Measurements from ENCODE around the gene ZMAT5.

The ZMAT5 gene

GRCh38 chr22:29697853-29698598, 68.8 kb downstream of the ZMAT5 start:
- H3K4me1 Mint-ChIP-seq (ENCODE audit: low read depth) = peaks cover 9% of the 10 kb centered on the region
- peaks cover 2% of the 10 kb centered on the region for H3K36me3 Mint-ChIP-seq (ENCODE audit: low read depth)
- H3K4me3 Mint-ChIP-seq = no peak overlapping the region
- H3K27ac Mint-ChIP-seq = no peak overlapping the region
- H3K9me3 Mint-ChIP-seq = no peaks in the 10 kb centered on the region
- no peak for DNase-seq (ENCODE audit: low spot score)
- peaks cover 3% of the 10 kb centered on the region for H3K27me3 Mint-ChIP-seq (ENCODE audit: low read depth)

DNA sequence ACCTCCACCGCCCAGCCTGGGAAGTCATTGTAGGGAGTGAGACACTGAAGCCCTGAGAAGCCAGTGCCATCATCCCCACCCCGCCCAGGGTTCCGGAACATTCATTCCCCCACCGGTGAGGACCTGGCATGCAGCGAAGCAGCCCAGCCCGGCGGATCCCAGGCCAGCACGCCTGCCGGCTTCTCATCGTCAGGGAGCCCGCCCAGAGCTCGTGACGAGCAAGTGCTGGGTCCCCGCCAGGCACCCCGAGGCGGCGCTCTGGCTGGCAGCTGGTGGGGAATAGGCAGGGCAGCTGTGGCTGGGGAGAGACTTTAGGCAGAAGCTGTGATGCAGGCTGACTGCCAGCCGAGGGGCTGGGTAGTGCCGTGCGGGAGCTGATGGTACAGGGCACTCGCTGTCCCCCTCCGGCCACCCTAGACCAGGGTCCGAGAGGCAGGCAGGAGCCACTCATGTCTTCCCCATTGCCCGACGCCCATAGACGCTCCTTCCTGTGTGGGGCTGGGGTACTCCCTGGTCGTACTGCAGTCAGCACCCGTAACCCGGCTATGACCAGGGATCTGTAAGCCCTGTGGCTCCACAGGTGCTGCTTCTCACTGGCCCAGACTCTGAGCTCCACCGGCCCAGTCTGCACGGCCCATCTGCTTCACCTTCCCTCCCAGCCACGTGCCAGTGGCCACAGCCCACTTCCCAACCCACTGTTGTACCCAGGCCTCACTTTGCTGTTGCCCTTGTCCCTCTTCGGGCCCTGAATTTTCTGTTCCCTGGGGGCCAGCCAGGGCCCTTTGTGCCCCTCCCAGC, 71.5 kb downstream of the ZMAT5 start:
- H3K27ac Mint-ChIP-seq = no peak overlapping the region
- H3K9me3 Mint-ChIP-seq = no peaks in the 10 kb centered on the region
- no peaks in the 10 kb centered on the region for H3K4me1 Mint-ChIP-seq (ENCODE audit: low read depth)
- no peaks in the 10 kb centered on the region for H3K27me3 Mint-ChIP-seq (ENCODE audit: low read depth)
- no peak overlapping the region for H3K4me3 Mint-ChIP-seq
- DNase-seq (ENCODE audit: low spot score) = no peak
- peaks cover 2% of the 10 kb centered on the region for H3K36me3 Mint-ChIP-seq (ENCODE audit: low read depth)

GRCh38 chr22:29693671-29694070, 73.1 kb downstream of the ZMAT5 start:
- Mint-ChIP-seq H3K4me3 (no peak overlapping the region), H3K4me1 (ENCODE audit: low read depth) (no peaks in the 10 kb centered on the region), H3K27ac (no peak overlapping the region), H3K36me3 (ENCODE audit: low read depth) (peaks cover 2% of the 10 kb centered on the region), H3K9me3 (no peaks in the 10 kb centered on the region), H3K27me3 (ENCODE audit: low read depth) (no peaks in the 10 kb centered on the region)
- no peak for DNase-seq (ENCODE audit: low spot score)

DNA sequence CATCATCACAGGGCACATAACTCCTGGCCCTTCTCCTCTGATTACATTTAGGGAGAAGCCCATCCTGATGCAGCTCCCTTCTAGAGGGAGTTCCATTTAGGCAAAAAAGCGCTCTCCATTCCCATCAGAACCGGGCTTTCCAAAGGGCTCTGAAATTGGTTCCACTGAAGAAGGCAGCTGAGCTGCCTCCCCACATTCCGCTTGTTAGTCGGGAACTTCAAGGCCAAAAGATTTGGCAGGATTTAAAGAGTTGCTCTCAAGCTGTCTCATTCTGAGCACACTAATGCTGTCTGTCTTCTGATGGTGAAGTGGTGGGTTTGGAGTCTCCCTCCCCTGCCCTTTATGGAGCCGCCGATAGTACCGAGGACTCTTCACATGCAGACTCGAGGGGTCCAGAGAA, 73.6 kb downstream of the ZMAT5 start:
- Mint-ChIP-seq H3K9me3 (no peaks in the 10 kb centered on the region), H3K27ac (peak overlapping the region; percentile 66), H3K36me3 (ENCODE audit: low read depth) (peaks cover 2% of the 10 kb centered on the region), H3K4me3 (no peak overlapping the region), H3K27me3 (ENCODE audit: low read depth) (no peaks in the 10 kb centered on the region), H3K4me1 (ENCODE audit: low read depth) (no peaks in the 10 kb centered on the region)
- DNase-seq (ENCODE audit: low spot score) = no peak

GRCh38 chr22:29692327-29692640, 74.5 kb downstream of the ZMAT5 start:
- Mint-ChIP-seq H3K9me3 (no peaks in the 10 kb centered on the region), H3K4me3 (no peak overlapping the region), H3K27ac (no peak overlapping the region), H3K4me1 (ENCODE audit: low read depth) (no peaks in the 10 kb centered on the region), H3K27me3 (ENCODE audit: low read depth) (no peaks in the 10 kb centered on the region), H3K36me3 (ENCODE audit: low read depth) (peaks cover 2% of the 10 kb centered on the region)
- no peak for DNase-seq (ENCODE audit: low spot score)

DNA sequence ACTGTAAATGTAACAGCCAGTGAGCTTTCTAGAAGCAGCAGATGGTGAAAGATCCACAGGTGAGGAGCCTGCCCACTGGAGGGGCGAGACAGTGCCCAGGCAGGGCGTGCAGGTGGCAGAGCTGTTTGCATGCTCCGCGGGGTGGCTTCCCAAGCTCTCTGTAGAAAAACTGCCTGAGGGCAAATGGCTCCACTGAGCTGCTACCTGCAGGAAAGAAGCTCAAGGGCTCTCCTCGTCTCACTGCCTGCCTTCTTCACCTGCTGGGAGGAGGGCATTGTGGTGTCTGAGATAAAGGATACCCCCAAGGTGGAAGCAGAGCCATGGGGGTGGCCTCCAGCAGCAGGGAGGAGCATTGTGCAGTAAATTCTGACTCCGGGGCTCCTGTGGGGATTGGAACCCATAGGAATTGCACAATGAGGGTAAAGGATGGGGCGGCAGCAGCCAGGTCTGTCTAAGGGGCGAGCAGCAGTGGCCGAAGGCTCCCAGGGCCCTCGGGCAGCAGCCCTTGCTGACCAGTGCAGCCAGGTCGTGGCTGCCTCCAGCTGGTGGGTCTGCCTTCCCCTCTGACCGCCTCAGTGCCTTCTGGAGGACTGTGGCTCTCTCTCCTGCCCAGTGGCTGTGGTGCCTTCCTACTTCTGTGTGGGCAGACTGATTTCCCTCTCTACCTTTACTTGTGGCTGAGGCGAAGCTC, 75.0 kb downstream of the ZMAT5 start:
- no peak overlapping the region for H3K4me3 Mint-ChIP-seq
- no peak for DNase-seq (ENCODE audit: low spot score)
- H3K36me3 Mint-ChIP-seq (ENCODE audit: low read depth) = peaks cover 7% of the 10 kb centered on the region
- no peaks in the 10 kb centered on the region for H3K9me3 Mint-ChIP-seq
- no peaks in the 10 kb centered on the region for H3K27me3 Mint-ChIP-seq (ENCODE audit: low read depth)
- H3K27ac Mint-ChIP-seq = no peak overlapping the region
- H3K4me1 Mint-ChIP-seq (ENCODE audit: low read depth) = no peaks in the 10 kb centered on the region

DNA sequence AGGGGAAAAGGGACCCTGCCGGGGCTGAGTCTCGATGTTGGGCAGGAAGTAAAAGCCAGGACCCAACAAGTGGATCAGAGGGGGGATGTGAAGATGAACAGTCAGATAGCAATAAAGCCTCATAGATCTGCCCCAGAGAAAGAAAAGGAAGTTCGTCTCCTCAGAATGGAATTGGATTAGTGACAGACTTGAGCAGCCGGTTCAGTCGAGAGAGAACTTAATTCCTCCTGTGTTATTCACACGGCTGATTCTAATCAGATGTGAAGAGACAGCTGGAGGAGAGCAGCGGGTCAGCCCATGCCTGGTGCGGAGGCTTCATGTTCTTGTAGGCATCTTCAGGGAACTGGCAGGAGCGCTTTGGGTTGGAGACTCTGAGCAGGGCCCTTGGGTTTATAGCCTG, 76.3 kb downstream of the ZMAT5 start:
- Mint-ChIP-seq H3K4me3 (no peak overlapping the region), H3K27me3 (ENCODE audit: low read depth) (no peaks in the 10 kb centered on the region), H3K27ac (no peak overlapping the region), H3K36me3 (ENCODE audit: low read depth) (peaks cover 10% of the 10 kb centered on the region), H3K9me3 (no peaks in the 10 kb centered on the region), H3K4me1 (ENCODE audit: low read depth) (no peaks in the 10 kb centered on the region)
- DNase-seq (ENCODE audit: low spot score) = no peak

DNA sequence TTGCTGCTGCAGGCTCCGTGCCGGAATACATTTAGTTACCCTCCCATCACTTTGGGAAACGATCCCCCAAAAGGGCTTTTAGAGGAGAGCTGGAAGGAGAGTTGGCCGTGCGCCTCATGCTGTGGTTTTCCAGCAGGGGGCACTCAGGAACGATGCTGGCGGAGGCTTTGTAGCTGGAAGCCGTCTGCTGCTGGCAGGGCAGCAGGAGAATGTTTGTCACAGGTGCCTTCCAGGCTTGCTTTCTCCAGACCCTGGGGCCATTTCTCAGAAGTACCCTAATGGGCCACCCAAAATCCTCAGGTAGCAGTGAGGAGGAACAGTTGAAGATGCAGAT, 77.0 kb downstream of the ZMAT5 start:
- peaks cover 10% of the 10 kb centered on the region for H3K36me3 Mint-ChIP-seq (ENCODE audit: low read depth)
- no peaks in the 10 kb centered on the region for H3K4me1 Mint-ChIP-seq (ENCODE audit: low read depth)
- H3K4me3 Mint-ChIP-seq = no peak overlapping the region
- no peaks in the 10 kb centered on the region for H3K27me3 Mint-ChIP-seq (ENCODE audit: low read depth)
- H3K27ac Mint-ChIP-seq = no peak overlapping the region
- H3K9me3 Mint-ChIP-seq = no peaks in the 10 kb centered on the region
- no peak for DNase-seq (ENCODE audit: low spot score)

DNA sequence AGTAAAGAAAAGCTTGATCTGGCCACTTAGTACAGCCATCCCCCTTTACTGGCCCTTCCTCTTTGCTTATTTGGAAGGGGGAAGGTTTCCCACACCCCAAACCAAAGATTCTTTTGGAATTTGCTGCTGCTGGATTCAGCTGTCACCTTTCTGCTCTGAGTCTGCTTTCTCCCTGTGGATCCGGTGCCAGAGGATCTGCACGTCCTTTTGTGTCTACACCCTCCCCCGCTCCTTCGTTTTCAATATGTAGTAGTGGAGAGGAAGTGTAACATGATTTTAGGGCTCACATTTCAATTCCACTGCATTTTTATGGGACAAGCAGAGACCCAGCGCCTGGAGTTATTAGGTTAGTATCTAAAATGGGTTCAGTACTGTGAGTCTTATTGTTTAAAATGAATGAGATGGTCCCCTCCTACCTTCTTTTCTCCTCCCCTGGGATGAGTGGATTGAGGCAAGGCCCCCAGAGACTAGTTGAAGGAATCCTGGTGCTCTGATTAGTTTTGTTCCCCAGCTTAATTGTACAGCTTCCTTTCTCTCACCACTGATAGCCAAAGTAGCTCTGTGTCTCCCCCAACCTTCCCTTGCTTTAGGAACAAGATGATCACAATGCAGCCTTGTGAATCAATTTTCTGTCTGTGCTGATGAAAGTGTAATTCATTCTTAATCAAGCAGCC, 77.5 kb downstream of the ZMAT5 start:
- peaks cover 10% of the 10 kb centered on the region for H3K36me3 Mint-ChIP-seq (ENCODE audit: low read depth)
- no peaks in the 10 kb centered on the region for H3K4me1 Mint-ChIP-seq (ENCODE audit: low read depth)
- H3K9me3 Mint-ChIP-seq = no peaks in the 10 kb centered on the region
- no peak overlapping the region for H3K27ac Mint-ChIP-seq
- H3K4me3 Mint-ChIP-seq = no peak overlapping the region
- H3K27me3 Mint-ChIP-seq (ENCODE audit: low read depth) = no peaks in the 10 kb centered on the region
- DNase-seq (ENCODE audit: low spot score) = no peak

- Mint-ChIP-seq H3K36me3 (ENCODE audit: low read depth) (peaks cover 30% of the 10 kb centered on the region), H3K4me3 (no peak overlapping the region), H3K27me3 (ENCODE audit: low read depth) (no peaks in the 10 kb centered on the region), H3K27ac (no peak overlapping the region), H3K9me3 (no peaks in the 10 kb centered on the region), H3K4me1 (ENCODE audit: low read depth) (no peaks in the 10 kb centered on the region)
- no peak for DNase-seq (ENCODE audit: low spot score)
These were observed 82.6 kb downstream of the ZMAT5 start for GRCh38 chr22:29684244-29684643.

DNA sequence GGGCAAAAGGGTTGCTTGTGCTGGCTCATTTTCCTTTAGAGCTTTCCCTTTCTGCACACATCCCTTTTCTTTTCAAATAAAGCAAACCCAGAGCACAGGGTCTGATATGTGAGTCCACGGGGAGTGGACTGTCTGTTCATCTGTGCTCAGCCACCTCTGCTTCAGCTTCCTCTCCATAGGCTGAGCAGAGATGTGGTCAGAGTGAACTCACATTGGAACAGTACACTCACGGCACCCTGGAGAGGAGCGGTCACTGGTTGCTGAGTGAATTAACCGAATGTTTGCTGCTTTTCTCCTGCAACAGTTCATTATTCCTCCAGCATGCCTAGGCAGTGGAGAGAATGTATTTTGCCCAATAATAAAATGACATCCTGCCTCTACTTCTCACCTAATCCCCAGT, 83.3 kb downstream of the ZMAT5 start:
- H3K36me3 Mint-ChIP-seq (ENCODE audit: low read depth) = peaks cover 31% of the 10 kb centered on the region
- H3K27ac Mint-ChIP-seq = no peak overlapping the region
- no peaks in the 10 kb centered on the region for H3K4me1 Mint-ChIP-seq (ENCODE audit: low read depth)
- no peaks in the 10 kb centered on the region for H3K27me3 Mint-ChIP-seq (ENCODE audit: low read depth)
- no peaks in the 10 kb centered on the region for H3K9me3 Mint-ChIP-seq
- no peak overlapping the region for H3K4me3 Mint-ChIP-seq
- no peak for DNase-seq (ENCODE audit: low spot score)
